HCT116 (cell line): ENCODE measurements around the gene LAS1L. TPM values are rescaled to one million over a fixed set of nuclear protein-coding genes. Genes with fewer than 3 reads are reported as not detected.

Experiments used
- ATAC-seq: fragments of 200-7000 bp; cut with Tn5 transposase; 2 replicates; pipeline ENCODE4 v1.9.1; 2020; ENCODE audit warnings: mild to moderate bottlenecking, moderate library complexity
- BruUV-seq: library from RNA; stranded (reverse); fragments of 400-500 nt; replicated peaks from 2 replicates; lab custom pipeline; 2021; lab: Mats Ljungman, UMichigan
- CTCF ChIA-PET: fragments of 300-600 bp; sonication (Branson Sonifier 250); formaldehyde crosslinking; loops from one replicate; lab custom pipeline; 2021; ENCODE audit warnings: antibody characterized with exemption; lab: Charles Lee
- POLR2A ChIA-PET: fragments of 300-600, 350-600 bp; sonication (Branson Sonifier 250); formaldehyde crosslinking; loops from one replicate; lab custom pipeline; 2021; ENCODE audit warnings: antibody characterized with exemption; lab: Charles Lee
- RAD21 ChIA-PET, 2 experiments: fragments of 300-600 bp; sonication (Branson Sonifier 250); formaldehyde crosslinking; loops; one replicate each; lab custom pipeline; 2023; ENCODE audit warnings: low total read pairs in 2 of 2; ENCODE audit not compliant: uncharacterized antibody in 2 of 2, unreplicated experiment in 2 of 2, low non-redundant PET in 1 of 2; lab: Charles Lee
- DNase-seq: peaks from one replicate; pipeline ENCODE4 v3.0.0-alpha.2; 2010; ENCODE audit warnings: low read depth, low spot score
- H2AFZ ChIP-seq: fragments of 200-600 bp; shearing (Covaris generic), sonication (generic); 2 replicates; pipeline ENCODE4 v1.6.1; 2017; ENCODE audit warnings: low read depth, mixed run types, mixed read lengths, antibody characterized with exemption, low read length; ENCODE audit not compliant: poor library complexity, severe bottlenecking
- H3K27ac ChIP-seq: 2 replicates; pipeline ENCODE4 v1.5.1; 2012; ENCODE audit warnings: low read depth, low read length
- H3K27me3 ChIP-seq: fragments of 200-600 bp; sonication (generic); 2 replicates; pipeline ENCODE4 v1.6.1; 2016; ENCODE audit warnings: mixed run types, low read length, mixed read lengths; ENCODE audit not compliant: insufficient read depth
- H3K36me3 ChIP-seq, 2 experiments: fragments of 200-500 bp in 1 of 2; fragments of 200-600 bp in 1 of 2; sonication (Bioruptor generic) in 1 of 2; sonication (generic) in 1 of 2; 2 replicates each; pipeline versions ENCODE4 v1.5.1 to v1.6.1; 2014 to 2016; ENCODE audit warnings: low read length in 2 of 2, inconsistent platforms in 1 of 2, mixed read lengths in 1 of 2, mixed run types in 1 of 2; ENCODE audit not compliant: insufficient read depth in 2 of 2, control insufficient read depth in 1 of 2
- H3K4me1 ChIP-seq, 2 experiments: fragments of 200-600 bp in 1 of 2; sonication (generic) in 1 of 2; 2 replicates each; pipeline versions ENCODE4 v1.5.1 to v1.6.1; 2012 to 2017; ENCODE audit warnings: low read length in 2 of 2, inconsistent platforms in 1 of 2, mild to moderate bottlenecking in 1 of 2, mixed read lengths in 1 of 2, mixed run types in 1 of 2, moderate library complexity in 1 of 2; ENCODE audit not compliant: insufficient read depth in 2 of 2, control insufficient read depth in 1 of 2
- H3K4me2 ChIP-seq: fragments of 200-600 bp; sonication (generic); 2 replicates; pipeline ENCODE4 v1.6.1; 2017; ENCODE audit warnings: mixed run types, low read length, mixed read lengths
- H3K4me3 ChIP-seq, 2 experiments: fragments of 200-600 bp in 1 of 2; sonication (generic) in 1 of 2; replicated peaks in 1 of 2; 2 replicates each; pipeline ENCODE4 v1.5.1; 2011 to 2016; ENCODE audit warnings: low read length in 2 of 2, control low read depth in 1 of 2, low read depth in 1 of 2, mild to moderate bottlenecking in 1 of 2, mixed read lengths in 1 of 2, mixed run types in 1 of 2
- H3K79me2 ChIP-seq: fragments of 200-600 bp; sonication (generic); 2 replicates; pipeline ENCODE4 v1.6.1; 2017; ENCODE audit warnings: mild to moderate bottlenecking, mixed run types, low read length, moderate library complexity, mixed read lengths; ENCODE audit not compliant: insufficient read depth
- H3K9ac ChIP-seq: fragments of 200-600 bp; sonication (generic); 2 replicates; pipeline ENCODE4 v1.6.1; 2016; ENCODE audit warnings: low read length, mixed read lengths
- H3K9me2 ChIP-seq: fragments of 200-600 bp; sonication (generic), shearing (Covaris generic); 2 replicates; pipeline ENCODE4 v1.6.1; 2017; ENCODE audit warnings: mixed run types, mild to moderate bottlenecking, moderate library complexity; ENCODE audit not compliant: insufficient read depth
- H3K9me3 ChIP-seq, 2 experiments: fragments of 200-500 bp in 1 of 2; fragments of 200-600 bp in 1 of 2; sonication (Bioruptor generic) in 1 of 2; sonication (generic) in 1 of 2; 2 replicates each; pipeline ENCODE4 v1.6.1; 2014 to 2017; ENCODE audit warnings: low read length in 2 of 2, mixed read lengths in 2 of 2, inconsistent platforms in 1 of 2, low read depth in 1 of 2, mild to moderate bottlenecking in 1 of 2, mixed run types in 1 of 2, moderate library complexity in 1 of 2; ENCODE audit not compliant: control insufficient read depth in 1 of 2, insufficient read depth in 1 of 2
- H4K20me1 ChIP-seq: fragments of 200-600 bp; sonication (generic), shearing (Covaris generic); 2 replicates; pipeline ENCODE4 v1.6.1; 2017; ENCODE audit warnings: mixed run types, mild to moderate bottlenecking, moderate library complexity; ENCODE audit not compliant: insufficient read depth
- ATF3 ChIP-seq: IDR thresholded peaks from 2 replicates; pipeline ENCODE4 v1.6.1; 2012
- CBX3 ChIP-seq: IDR thresholded peaks from 2 replicates; pipeline ENCODE4 v1.6.1; 2012; ENCODE audit warnings: low read depth
- CEBPB ChIP-seq: IDR thresholded peaks from 2 replicates; pipeline ENCODE4 v1.6.1; 2012; ENCODE audit warnings: low read depth
- EGR1 ChIP-seq: IDR thresholded peaks from 2 replicates; pipeline ENCODE4 v1.6.1; 2012; ENCODE audit warnings: low read depth
- ELF1 ChIP-seq: IDR thresholded peaks from 2 replicates; pipeline ENCODE4 v1.6.1; 2012; ENCODE audit warnings: low read depth, borderline replicate concordance
- EZH2 ChIP-seq: fragments of 200-600 bp; sonication (generic); IDR thresholded peaks from 2 replicates; pipeline ENCODE4 v1.6.1; 2017; ENCODE audit warnings: antibody characterized with exemption, mixed run types
- FOSL1 ChIP-seq: IDR thresholded peaks from 2 replicates; pipeline ENCODE4 v1.6.1; 2012; ENCODE audit warnings: low read depth
- POLR2A ChIP-seq: IDR thresholded peaks from 2 replicates; pipeline ENCODE4 v1.7.0; 2011; ENCODE audit warnings: borderline replicate concordance; ENCODE audit not compliant: insufficient read depth, insufficient read length; ENCODE audit errors: extremely low read depth
- POLR2AphosphoS5 ChIP-seq: IDR thresholded peaks from 2 replicates; pipeline ENCODE4 v1.6.1; 2011; ENCODE audit warnings: mild to moderate bottlenecking, low read depth, low read length, moderate library complexity
- RAD21 ChIP-seq: IDR thresholded peaks from 2 replicates; pipeline ENCODE4 v1.6.1; 2012; ENCODE audit warnings: low read depth, mild to moderate bottlenecking
- SIN3A ChIP-seq: IDR thresholded peaks from 2 replicates; pipeline ENCODE4 v1.6.1; 2012; ENCODE audit warnings: low read depth
- SP1 ChIP-seq: IDR thresholded peaks from 2 replicates; pipeline ENCODE4 v1.6.1; 2012; ENCODE audit warnings: low read depth
- SRF ChIP-seq: IDR thresholded peaks from 2 replicates; pipeline ENCODE4 v1.6.1; 2012; ENCODE audit warnings: low read depth
- TCF7L2 ChIP-seq: IDR thresholded peaks from 2 replicates; pipeline ENCODE4 v1.7.0; 2011; ENCODE audit warnings: borderline replicate concordance, inconsistent platforms; ENCODE audit not compliant: insufficient read depth, insufficient read length; ENCODE audit errors: extremely low read depth
- YY1 ChIP-seq: IDR thresholded peaks from 2 replicates; pipeline ENCODE4 v1.6.1; 2011; ENCODE audit warnings: low read length, low read depth, moderate library complexity, mild to moderate bottlenecking; ENCODE audit not compliant: insufficient replicate concordance; ENCODE audit errors: extremely low read depth
- intact Hi-C: fragments of 100-400 bp; cut with micrococcal nuclease; formaldehyde crosslinking; loops from 2 replicates; pipeline ENCODE4 v1.10.0; 2022
- total RNA-seq: library from RNA; stranded (reverse); gene quantifications from one replicate; pipeline ENCODE4 v1.2.1, GENCODE V29; 2021; ENCODE audit not compliant: unreplicated experiment
- TF ChIP-seq, protein P1 (sequence below): IDR thresholded peaks from 2 replicates; pipeline ENCODE4 v1.6.1; 2012; ENCODE audit warnings: low read depth
- TF ChIP-seq, protein P2 (sequence below): IDR thresholded peaks from 2 replicates; pipeline ENCODE4 v1.6.1; 2012
- TF ChIP-seq, protein P3 (sequence below), 3 experiments: fragments of 200-600 bp in 1 of 3; sonication (generic) in 1 of 3; IDR thresholded peaks in 2 of 3; conservative IDR thresholded peaks in 1 of 3; 2 replicates each; pipeline ENCODE4 v1.5.1; 2012 to 2017; ENCODE audit warnings: low read depth in 2 of 3, low read length in 2 of 3, antibody characterized with exemption in 1 of 3, borderline replicate concordance in 1 of 3, control low read depth in 1 of 3, mild to moderate bottlenecking in 1 of 3, mixed read lengths in 1 of 3, mixed run types in 1 of 3, moderate library complexity in 1 of 3; ENCODE audit not compliant: insufficient read depth in 1 of 3

The LAS1L gene
- total RNA-seq, 1 experiment from 2014 or later, result 47.7 TPM

GRCh38 chrX:65551086-65551485 is 16.5 kb upstream of the LAS1L start:
- POLR2A ChIA-PET, result no interaction called here
- no TSS peak for BruUV-seq

More at GRCh38 chrX:65551086-65551485, 16.5 kb upstream of the LAS1L start:
- no peak overlapping the region for H3K4me2 ChIP-seq
- ATAC-seq (no peak), DNase-seq (no peak)
- H3K27ac ChIP-seq, result no peak overlapping the region
- RAD21 ChIA-PET, result no interaction called here
- H3K9ac ChIP-seq, result no peak overlapping the region
- no peaks in the 10 kb centered on the region for H4K20me1 ChIP-seq
- intact Hi-C loops, result no loop called here
- H3K36me3 ChIP-seq, result no peaks in the 10 kb centered on the region
- no peaks in the 10 kb centered on the region for H3K4me1 ChIP-seq
- CTCF ChIA-PET, result no interaction called here
- no peaks in the 10 kb centered on the region for H3K79me2 ChIP-seq
- H3K27me3 ChIP-seq, result no peaks in the 10 kb centered on the region
- no peak for TF ChIP-seq FOSL1
- TF ChIP-seq, protein P1, sequence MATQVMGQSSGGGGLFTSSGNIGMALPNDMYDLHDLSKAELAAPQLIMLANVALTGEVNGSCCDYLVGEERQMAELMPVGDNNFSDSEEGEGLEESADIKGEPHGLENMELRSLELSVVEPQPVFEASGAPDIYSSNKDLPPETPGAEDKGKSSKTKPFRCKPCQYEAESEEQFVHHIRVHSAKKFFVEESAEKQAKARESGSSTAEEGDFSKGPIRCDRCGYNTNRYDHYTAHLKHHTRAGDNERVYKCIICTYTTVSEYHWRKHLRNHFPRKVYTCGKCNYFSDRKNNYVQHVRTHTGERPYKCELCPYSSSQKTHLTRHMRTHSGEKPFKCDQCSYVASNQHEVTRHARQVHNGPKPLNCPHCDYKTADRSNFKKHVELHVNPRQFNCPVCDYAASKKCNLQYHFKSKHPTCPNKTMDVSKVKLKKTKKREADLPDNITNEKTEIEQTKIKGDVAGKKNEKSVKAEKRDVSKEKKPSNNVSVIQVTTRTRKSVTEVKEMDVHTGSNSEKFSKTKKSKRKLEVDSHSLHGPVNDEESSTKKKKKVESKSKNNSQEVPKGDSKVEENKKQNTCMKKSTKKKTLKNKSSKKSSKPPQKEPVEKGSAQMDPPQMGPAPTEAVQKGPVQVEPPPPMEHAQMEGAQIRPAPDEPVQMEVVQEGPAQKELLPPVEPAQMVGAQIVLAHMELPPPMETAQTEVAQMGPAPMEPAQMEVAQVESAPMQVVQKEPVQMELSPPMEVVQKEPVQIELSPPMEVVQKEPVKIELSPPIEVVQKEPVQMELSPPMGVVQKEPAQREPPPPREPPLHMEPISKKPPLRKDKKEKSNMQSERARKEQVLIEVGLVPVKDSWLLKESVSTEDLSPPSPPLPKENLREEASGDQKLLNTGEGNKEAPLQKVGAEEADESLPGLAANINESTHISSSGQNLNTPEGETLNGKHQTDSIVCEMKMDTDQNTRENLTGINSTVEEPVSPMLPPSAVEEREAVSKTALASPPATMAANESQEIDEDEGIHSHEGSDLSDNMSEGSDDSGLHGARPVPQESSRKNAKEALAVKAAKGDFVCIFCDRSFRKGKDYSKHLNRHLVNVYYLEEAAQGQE, result no peak
- no peak for TF ChIP-seq RAD21
- TF ChIP-seq, protein P2, sequence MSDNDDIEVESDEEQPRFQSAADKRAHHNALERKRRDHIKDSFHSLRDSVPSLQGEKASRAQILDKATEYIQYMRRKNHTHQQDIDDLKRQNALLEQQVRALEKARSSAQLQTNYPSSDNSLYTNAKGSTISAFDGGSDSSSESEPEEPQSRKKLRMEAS, result no peak
- TF ChIP-seq SP1, result no peak
- no peak for TF ChIP-seq POLR2A
- TF ChIP-seq TCF7L2, result no peak
- no peak for TF ChIP-seq SRF
- TF ChIP-seq YY1, result no peak
- TF ChIP-seq ATF3, result no peak
- TF ChIP-seq POLR2AphosphoS5, result no peak
- no peak for TF ChIP-seq ELF1
- TF ChIP-seq CEBPB, result no peak
- TF ChIP-seq, protein P3, sequence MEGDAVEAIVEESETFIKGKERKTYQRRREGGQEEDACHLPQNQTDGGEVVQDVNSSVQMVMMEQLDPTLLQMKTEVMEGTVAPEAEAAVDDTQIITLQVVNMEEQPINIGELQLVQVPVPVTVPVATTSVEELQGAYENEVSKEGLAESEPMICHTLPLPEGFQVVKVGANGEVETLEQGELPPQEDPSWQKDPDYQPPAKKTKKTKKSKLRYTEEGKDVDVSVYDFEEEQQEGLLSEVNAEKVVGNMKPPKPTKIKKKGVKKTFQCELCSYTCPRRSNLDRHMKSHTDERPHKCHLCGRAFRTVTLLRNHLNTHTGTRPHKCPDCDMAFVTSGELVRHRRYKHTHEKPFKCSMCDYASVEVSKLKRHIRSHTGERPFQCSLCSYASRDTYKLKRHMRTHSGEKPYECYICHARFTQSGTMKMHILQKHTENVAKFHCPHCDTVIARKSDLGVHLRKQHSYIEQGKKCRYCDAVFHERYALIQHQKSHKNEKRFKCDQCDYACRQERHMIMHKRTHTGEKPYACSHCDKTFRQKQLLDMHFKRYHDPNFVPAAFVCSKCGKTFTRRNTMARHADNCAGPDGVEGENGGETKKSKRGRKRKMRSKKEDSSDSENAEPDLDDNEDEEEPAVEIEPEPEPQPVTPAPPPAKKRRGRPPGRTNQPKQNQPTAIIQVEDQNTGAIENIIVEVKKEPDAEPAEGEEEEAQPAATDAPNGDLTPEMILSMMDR (IDR thresholded peaks at IDR 0.05 in 2 of 3, conservative IDR thresholded peaks at IDR 0.05 in 1 of 3; ENCODE audit: borderline replicate concordance in 1 of 3, insufficient read depth in 1 of 3, low read depth in 2 of 3, low read length in 2 of 3), result no peak
- TF ChIP-seq SIN3A, result no peak
- TF ChIP-seq EGR1, result no peak
- no peak for TF ChIP-seq CBX3
- no peak for TF ChIP-seq EZH2
- no peaks in the 10 kb centered on the region for H3K9me3 ChIP-seq
- H2AFZ ChIP-seq, result no peak overlapping the region
- no peaks in the 10 kb centered on the region for H3K9me2 ChIP-seq
- no peak overlapping the region for H3K4me3 ChIP-seq
